HG03108 (cell line): ENCODE data around the gene ATP5PD.
"Not testable (repeated sequence)": the region's sequence is repeated elsewhere in the genome, so short reads cannot be mapped to it uniquely, and the experiment has no call there.

Source experiments
- ATAC-seq: cut with Tn5 transposase; IDR thresholded peaks from one replicate; pipeline ENCODE4 v1.9.1; 2021; ENCODE audit warnings: moderate library complexity; ENCODE audit not compliant: unreplicated experiment

The ATP5PD gene

DNA sequence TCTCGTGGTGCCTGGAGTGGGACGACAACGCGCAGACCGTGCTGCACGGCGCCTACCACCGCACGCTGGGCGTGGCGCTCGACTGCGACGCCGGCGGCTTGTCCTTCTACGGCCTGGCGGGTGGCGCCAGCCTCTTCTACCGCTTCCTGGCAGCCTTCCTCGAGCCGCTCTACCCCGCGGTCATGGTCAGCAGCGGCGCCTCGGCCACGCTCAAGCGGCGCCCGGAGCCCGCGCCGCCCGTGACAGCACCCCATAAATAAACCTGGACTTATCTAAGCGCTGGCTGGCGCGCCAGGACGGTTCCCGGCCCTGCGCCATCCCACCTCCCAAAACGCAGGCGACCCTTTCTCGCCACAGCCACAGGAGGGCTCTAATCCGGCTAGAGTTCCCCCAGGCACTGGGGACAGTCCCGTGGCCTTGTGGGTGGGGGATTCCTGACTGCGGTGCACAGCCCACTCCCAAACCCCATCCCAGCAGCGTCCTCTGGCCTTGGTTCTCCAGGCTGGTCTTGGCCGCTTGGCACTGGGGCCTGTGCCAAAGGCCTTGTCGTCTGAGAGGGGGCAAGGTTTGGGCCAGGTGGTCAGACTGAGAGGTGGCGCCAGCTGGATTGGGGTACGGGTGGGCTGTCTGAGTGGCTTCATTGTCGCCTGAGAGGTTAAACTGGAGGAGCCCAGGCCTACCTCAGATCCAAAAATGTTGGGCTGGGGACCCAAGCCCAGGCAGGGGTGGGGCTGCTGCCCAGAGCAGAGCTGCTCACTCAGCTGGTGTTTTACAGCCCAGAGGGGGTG, 30.9 kb upstream of the ATP5PD start:
- peak; percentile 40 for ATAC-seq

GRCh38 chr17:75077072-75077495, 30.3 kb upstream of the ATP5PD start:
- peak; percentile 7 for ATAC-seq

DNA sequence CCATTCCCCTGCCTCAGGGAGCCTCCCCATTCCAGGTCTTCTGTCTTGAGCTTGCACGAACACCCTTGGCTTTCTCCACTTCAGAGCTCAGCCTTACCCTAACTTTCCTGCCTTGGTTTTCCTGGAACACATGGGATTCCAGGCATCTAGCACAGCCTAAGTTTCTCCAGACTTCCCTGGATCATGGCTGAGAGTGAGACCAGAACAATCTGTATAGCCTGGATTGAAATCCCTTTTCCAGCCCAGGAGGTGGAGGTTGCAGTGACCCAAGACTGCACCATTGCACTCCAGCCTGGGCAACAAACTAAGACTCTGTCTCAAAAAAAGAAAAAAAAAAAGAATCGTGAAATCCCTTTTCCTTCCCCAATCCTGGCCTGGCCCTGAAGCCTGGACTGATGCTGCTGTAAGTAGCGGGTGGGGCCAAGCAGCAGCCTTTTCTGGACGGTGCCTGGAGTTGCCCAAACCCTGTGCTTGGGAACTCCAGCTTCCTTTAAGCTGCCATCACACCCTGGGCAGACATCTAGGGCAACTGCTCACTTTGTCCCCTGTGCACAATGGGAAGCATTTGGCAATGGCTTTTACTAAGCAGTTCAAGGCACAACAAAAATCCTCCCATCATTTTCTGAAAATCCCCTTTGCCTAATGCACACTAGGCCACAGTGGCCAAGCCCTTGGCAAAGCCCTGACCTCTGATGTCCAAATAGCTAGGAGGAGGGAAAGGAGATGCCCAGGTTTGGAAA, 29.0 kb upstream of the ATP5PD start:
- no peak for ATAC-seq

- no peak for ATAC-seq
These were observed 27.8 kb upstream of the ATP5PD start for GRCh38 chr17:75074532-75074931.

GRCh38 chr17:75073618-75074047, 26.9 kb upstream of the ATP5PD start:
- ATAC-seq: no peak

DNA sequence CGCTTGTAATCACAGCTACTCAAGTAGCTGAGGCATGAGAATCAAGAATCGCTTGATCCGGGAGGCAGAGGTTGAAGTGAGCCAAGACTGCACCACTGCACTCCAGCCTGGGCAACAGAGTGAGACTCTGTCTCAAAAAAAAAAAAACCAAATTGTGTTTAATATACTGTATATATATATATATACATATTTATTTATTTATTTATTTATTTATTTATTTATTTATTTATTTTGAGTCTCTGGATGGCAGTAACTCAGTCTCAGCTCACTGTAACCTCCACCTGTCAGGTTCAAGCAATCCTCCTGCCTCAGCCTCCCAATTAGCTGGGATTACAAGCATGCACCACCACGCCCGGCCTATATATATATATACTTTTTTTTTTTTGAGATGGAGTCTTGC, 26.1 kb upstream of the ATP5PD start:
- ATAC-seq: not testable (repeated sequence)

- ATAC-seq: not testable (repeated sequence)
These were observed 24.9 kb upstream of the ATP5PD start for GRCh38 chr17:75071478-75072271.

- ATAC-seq: no peak
These were observed 23.0 kb upstream of the ATP5PD start for GRCh38 chr17:75069783-75070182.

GRCh38 chr17:75068750-75069149, 22.0 kb upstream of the ATP5PD start:
- no peak for ATAC-seq

GRCh38 chr17:75067856-75068255, 21.1 kb upstream of the ATP5PD start:
- ATAC-seq: no peak

DNA sequence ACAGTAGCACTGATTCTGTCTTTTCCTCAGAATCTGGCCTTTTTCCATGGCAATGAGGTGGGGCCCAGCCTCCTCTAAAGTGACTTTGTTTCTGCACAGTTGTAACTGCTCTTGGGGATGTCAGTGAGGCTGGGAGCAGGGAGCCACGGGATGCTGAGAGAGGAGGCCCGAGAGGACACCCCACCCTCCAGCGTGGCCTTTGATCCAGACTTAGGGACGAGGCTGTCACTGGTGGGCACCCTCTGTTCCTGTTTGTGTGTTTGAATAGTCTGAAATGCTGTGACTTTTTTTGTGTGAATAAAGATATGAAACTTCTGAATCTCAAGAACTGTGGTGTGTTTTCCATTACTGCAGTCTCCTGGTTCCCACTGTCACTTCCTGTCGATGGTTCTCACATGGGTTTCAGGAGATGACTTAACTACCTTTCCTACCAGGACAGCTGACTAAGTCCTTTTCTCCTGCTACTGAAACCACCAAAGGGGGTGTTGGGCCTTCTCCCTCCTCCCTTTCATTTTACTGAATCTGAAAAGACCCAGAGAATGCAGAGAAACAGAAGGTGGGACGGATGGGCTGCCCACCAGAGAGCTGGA, 18.9 kb upstream of the ATP5PD start:
- ATAC-seq: no peak

DNA sequence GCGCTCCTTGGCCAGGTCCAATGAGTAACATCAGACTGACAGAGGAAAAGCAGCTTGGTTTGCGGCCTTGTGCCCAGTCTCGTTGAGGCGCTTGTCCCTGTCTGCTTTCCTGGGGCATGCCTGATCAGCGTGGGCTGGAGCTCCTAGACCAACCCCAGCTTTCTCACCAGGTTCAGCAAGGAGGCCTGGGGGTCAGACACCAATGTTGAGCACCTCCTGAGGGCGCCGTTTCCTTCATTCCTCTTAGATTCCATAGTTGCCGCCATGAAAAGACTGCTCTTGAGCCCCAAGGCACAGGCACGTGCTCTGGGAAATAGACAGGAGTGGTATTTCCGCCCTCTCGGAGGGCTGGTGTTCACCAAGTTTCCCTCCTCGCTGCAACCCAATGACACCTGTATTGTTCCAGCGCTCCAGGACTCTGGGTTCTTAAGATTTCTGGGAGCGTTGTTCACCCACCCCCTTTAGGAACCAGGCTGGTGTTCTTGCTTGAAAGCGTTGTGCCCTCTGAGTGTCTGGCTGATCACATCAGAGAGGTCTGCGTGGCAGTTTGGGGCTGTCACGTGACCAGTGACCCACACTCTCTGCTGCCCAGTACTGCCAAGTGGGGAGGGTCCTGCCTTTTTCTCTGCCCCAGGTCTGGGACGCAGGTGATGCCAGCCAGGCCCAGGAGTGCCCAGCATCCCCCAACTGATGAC, 18.2 kb upstream of the ATP5PD start:
- no peak for ATAC-seq

- ATAC-seq: no peak
These were observed 17.7 kb upstream of the ATP5PD start for GRCh38 chr17:75064460-75064859.

DNA sequence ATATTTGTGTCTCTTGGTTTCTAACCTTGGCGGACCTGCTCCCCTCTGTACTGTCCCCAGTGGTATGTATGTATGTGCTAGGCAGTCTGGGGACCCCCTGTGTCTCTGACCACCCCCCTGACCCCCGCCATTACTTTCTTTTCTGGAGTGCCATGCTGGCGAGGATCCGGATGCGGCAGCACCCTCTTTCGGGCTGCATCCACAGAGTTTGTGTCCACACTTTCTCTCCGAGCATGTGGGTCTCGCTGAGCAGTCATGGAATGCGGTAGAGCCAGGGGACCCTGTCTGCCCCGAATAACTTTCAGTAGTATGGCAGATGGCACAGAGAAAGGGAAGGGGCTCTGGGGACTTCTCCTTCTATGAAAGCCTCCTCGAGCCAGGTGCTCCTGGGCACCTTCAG, 17.3 kb upstream of the ATP5PD start:
- no peak for ATAC-seq

- no peak for ATAC-seq
These were observed 16.9 kb upstream of the ATP5PD start for GRCh38 chr17:75063626-75064025.

DNA sequence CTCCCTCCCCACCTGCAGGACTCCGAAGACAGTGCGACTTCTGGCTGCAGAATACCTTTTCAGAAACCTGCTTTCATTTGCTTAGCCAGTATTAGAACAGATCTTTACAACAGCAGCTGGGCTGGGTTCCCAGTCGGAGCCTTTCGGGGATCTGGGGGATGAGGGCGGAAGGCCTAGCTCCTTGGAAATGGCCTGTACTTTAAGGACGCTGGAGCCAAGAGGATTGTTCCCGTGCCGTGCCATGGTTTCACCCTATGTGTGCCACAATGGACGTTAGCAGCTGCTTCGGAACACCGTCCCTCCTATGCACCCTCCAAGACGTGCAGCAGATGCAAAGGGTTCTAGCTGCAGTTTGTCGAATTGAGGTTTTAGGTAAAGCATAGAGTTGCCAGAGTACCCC, 16.4 kb upstream of the ATP5PD start:
- no peak for ATAC-seq

DNA sequence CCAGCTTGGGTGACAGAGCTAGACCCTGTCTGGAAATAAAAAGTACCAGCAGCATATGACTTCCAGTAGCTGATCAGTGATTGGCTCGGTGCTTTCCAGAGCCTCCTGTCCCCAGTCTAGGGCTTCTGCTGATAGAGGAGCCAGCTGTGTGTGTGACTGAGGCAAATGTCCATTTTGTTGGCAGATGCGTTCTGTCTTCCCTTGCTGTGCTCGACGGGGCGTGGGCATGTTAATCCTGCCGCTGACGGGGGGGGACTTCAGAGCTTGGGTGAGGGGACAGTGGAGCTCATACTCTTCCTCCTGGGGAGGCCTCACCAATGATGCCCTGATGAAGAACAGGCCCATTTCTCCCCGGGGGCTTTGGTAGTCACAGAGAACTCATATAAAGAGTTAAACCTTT, 14.8 kb upstream of the ATP5PD start:
- ATAC-seq: no peak

DNA sequence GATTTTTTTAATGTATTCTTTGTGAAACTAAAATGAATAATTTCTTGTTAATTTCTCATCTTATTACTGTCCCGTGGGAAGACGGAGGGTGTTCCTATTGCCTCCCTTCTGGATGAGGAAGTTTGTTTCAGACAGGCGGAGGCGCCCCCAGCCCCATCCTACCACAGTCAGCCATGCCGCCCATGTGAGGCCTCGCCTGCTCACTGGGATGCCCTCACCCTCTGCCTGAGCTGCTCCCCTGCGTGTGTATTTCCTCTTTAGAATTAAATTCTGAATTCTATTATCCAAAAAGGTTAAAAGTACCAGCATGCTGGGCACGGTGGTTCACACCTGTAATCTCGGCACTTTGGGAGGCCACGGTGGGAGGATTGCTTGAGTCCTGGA, 14.3 kb upstream of the ATP5PD start:
- no peak for ATAC-seq

- ATAC-seq: no peak
These were observed 13.8 kb upstream of the ATP5PD start for GRCh38 chr17:75060434-75061054.
